ENCODE measurements around the gene CYP1B1. TPM values are rescaled to one million over a fixed set of nuclear protein-coding genes. Genes with fewer than 3 reads are reported as not detected.

Gene CYP1B1
- total and polyA plus RNA-seq, 5 donors = 10.1 to 142 (median 46.5) TPM

GRCh38 chr2:38057651-38058410 lies 18.1 kb downstream of the CYP1B1 start:
- Histone ChIP-seq H3K9me3 (ENCODE audit: control insufficient read depth, low read length) (no peaks in the 10 kb centered on the region), H3K27ac (ENCODE audit: low read length) (no peak overlapping the region), H3K27me3 (ENCODE audit: control insufficient read depth, insufficient read depth) (no peaks in the 10 kb centered on the region), H3K4me1 (ENCODE audit: control insufficient read depth, insufficient read depth, low read length) (no peaks in the 10 kb centered on the region), H3K4me3 (ENCODE audit: low read length) (no peak overlapping the region)
- no peak for ATAC-seq
- 69% methylated on average over 3 of the region's 3 CpGs for WGBS
- intact Hi-C loops (cut with DNase I) = no loop called here
- DNase-seq = no peak

- no peak overlapping the region for H3K27ac ChIP-seq (ENCODE audit: low read length)
- ATAC-seq (no peak), DNase-seq (no peak)
- 69% methylated on average over 3 of the region's 3 CpGs for WGBS
- H3K4me1 ChIP-seq (ENCODE audit: control insufficient read depth, insufficient read depth, low read length) = no peaks in the 10 kb centered on the region
- no peaks in the 10 kb centered on the region for H3K27me3 ChIP-seq (ENCODE audit: control insufficient read depth, insufficient read depth)
- H3K9me3 ChIP-seq (ENCODE audit: control insufficient read depth, low read length) = no peaks in the 10 kb centered on the region
- intact Hi-C loops (cut with DNase I) = no loop called here
- no peak overlapping the region for H3K4me3 ChIP-seq (ENCODE audit: low read length)
Observed at GRCh38 chr2:38056216-38056615, 19.7 kb downstream of the CYP1B1 start.

GRCh38 chr2:38045811-38046210 lies 30.1 kb downstream of the CYP1B1 start:
- intact Hi-C loops (cut with DNase I) = no loop called here
- no peaks in the 10 kb centered on the region for H3K4me1 ChIP-seq (ENCODE audit: control insufficient read depth, insufficient read depth, low read length)
- H3K27me3 ChIP-seq (ENCODE audit: control insufficient read depth, insufficient read depth) = no peaks in the 10 kb centered on the region
- DNase-seq (no peak), ATAC-seq (no peak)
- no peak overlapping the region for H3K4me3 ChIP-seq (ENCODE audit: low read length)
- no peaks in the 10 kb centered on the region for H3K9me3 ChIP-seq (ENCODE audit: control insufficient read depth, low read length)
- H3K27ac ChIP-seq (ENCODE audit: low read length) = no peak overlapping the region
- 93% methylated on average over 4 of the region's 4 CpGs for WGBS

- intact Hi-C loops (cut with DNase I) = no loop called here
- peak in 1 of 2 donors; percentile 74 for ATAC-seq
Observed at GRCh38 chr2:38039121-38039910, 36.6 kb downstream of the CYP1B1 start.

GRCh38 chr2:38038682-38039081 lies 37.3 kb downstream of the CYP1B1 start:
- no peaks in the 10 kb centered on the region for H3K27me3 ChIP-seq (ENCODE audit: control insufficient read depth, insufficient read depth)
- ATAC-seq (peak; percentile 44 to 63), DNase-seq (peak in 2 of 3 donors; percentile 48 to 56)
- H3K27ac ChIP-seq (ENCODE audit: low read length) = no peak overlapping the region
- H3K4me3 ChIP-seq (ENCODE audit: low read length) = peak overlapping the region; percentile 2
- H3K4me1 ChIP-seq (ENCODE audit: control insufficient read depth, insufficient read depth, low read length) = no peaks in the 10 kb centered on the region
- intact Hi-C loops (cut with DNase I) = no loop called here
- 66% methylated on average over 5 of the region's 5 CpGs for WGBS
- H3K9me3 ChIP-seq (ENCODE audit: control insufficient read depth, low read length) = no peaks in the 10 kb centered on the region

More at GRCh38 chr2:38039121-38039910, 36.6 kb downstream of the CYP1B1 start:
- H3K27ac ChIP-seq (ENCODE audit: low read length) = no peak overlapping the region
- WGBS = 71% methylated on average over 9 of the region's 9 CpGs
- H3K4me3 ChIP-seq (ENCODE audit: low read length) = no peak overlapping the region
- H3K9me3 ChIP-seq (ENCODE audit: control insufficient read depth, low read length) = no peaks in the 10 kb centered on the region
- H3K27me3 ChIP-seq (ENCODE audit: control insufficient read depth, insufficient read depth) = no peaks in the 10 kb centered on the region
- no peaks in the 10 kb centered on the region for H3K4me1 ChIP-seq (ENCODE audit: control insufficient read depth, insufficient read depth, low read length)
- DNase-seq = peak in 1 of 3 donors; percentile 48

GRCh38 chr2:38037757-38038621 lies 38.0 kb downstream of the CYP1B1 start:
- DNase-seq (peak; percentile 54 to 86 (median 79)), ATAC-seq (peak; percentile 88 to 92)
- Histone ChIP-seq H3K4me3 (ENCODE audit: low read length) (peak overlapping the region; percentile 2), H3K27ac (ENCODE audit: low read length) (peak overlapping the region; percentile 44), H3K4me1 (ENCODE audit: control insufficient read depth, insufficient read depth, low read length) (no peaks in the 10 kb centered on the region), H3K9me3 (ENCODE audit: control insufficient read depth, low read length) (no peaks in the 10 kb centered on the region), H3K27me3 (ENCODE audit: control insufficient read depth, insufficient read depth) (no peaks in the 10 kb centered on the region)
- intact Hi-C loops (cut with DNase I) = no loop called here
- WGBS = 12% methylated on average over 38 of the region's 38 CpGs

GRCh38 chr2:38037325-38037724 lies 38.6 kb downstream of the CYP1B1 start:
- ATAC-seq (no peak), DNase-seq (no peak)
- no peak overlapping the region for H3K4me3 ChIP-seq (ENCODE audit: low read length)
- H3K27ac ChIP-seq (ENCODE audit: low read length) = no peak overlapping the region
- H3K27me3 ChIP-seq (ENCODE audit: control insufficient read depth, insufficient read depth) = no peaks in the 10 kb centered on the region
- no peaks in the 10 kb centered on the region for H3K9me3 ChIP-seq (ENCODE audit: control insufficient read depth, low read length)
- intact Hi-C loops (cut with DNase I) = no loop called here
- WGBS = 78% methylated on average over 4 of the region's 4 CpGs
- H3K4me1 ChIP-seq (ENCODE audit: control insufficient read depth, insufficient read depth, low read length) = no peaks in the 10 kb centered on the region

- DNase-seq (no peak), ATAC-seq (no peak)
- WGBS = 82% methylated on average over 7 of the region's 7 CpGs
- no peak overlapping the region for H3K27ac ChIP-seq (ENCODE audit: low read length)
- H3K9me3 ChIP-seq (ENCODE audit: control insufficient read depth, low read length) = no peaks in the 10 kb centered on the region
- H3K27me3 ChIP-seq (ENCODE audit: control insufficient read depth, insufficient read depth) = no peaks in the 10 kb centered on the region
- intact Hi-C loops (cut with DNase I) = no loop called here
- H3K4me3 ChIP-seq (ENCODE audit: low read length) = no peak overlapping the region
- no peaks in the 10 kb centered on the region for H3K4me1 ChIP-seq (ENCODE audit: control insufficient read depth, insufficient read depth, low read length)
Observed at GRCh38 chr2:38035968-38036367, 40.0 kb downstream of the CYP1B1 start.

- no peaks in the 10 kb centered on the region for H3K27me3 ChIP-seq (ENCODE audit: control insufficient read depth, insufficient read depth)
- no peak overlapping the region for H3K4me3 ChIP-seq (ENCODE audit: low read length)
- DNase-seq = no peak
- no peaks in the 10 kb centered on the region for H3K4me1 ChIP-seq (ENCODE audit: control insufficient read depth, insufficient read depth, low read length)
- 44% methylated on average over 2 of the region's 2 CpGs for WGBS
- H3K27ac ChIP-seq (ENCODE audit: low read length) = no peak overlapping the region
- intact Hi-C loops (cut with DNase I) = no loop called here
- ATAC-seq = no peak
- no peaks in the 10 kb centered on the region for H3K9me3 ChIP-seq (ENCODE audit: control insufficient read depth, low read length)
Observed at GRCh38 chr2:38033646-38034045, 42.3 kb downstream of the CYP1B1 start.

- DNase-seq (no peak), ATAC-seq (no peak)
- H3K4me3 ChIP-seq (ENCODE audit: low read length) = no peak overlapping the region
- intact Hi-C loops (cut with DNase I) = no loop called here
- 93% methylated on average over 2 of the region's 2 CpGs for WGBS
- no peaks in the 10 kb centered on the region for H3K27me3 ChIP-seq (ENCODE audit: control insufficient read depth, insufficient read depth)
- H3K4me1 ChIP-seq (ENCODE audit: control insufficient read depth, insufficient read depth, low read length) = no peaks in the 10 kb centered on the region
- no peaks in the 10 kb centered on the region for H3K9me3 ChIP-seq (ENCODE audit: control insufficient read depth, low read length)
- no peak overlapping the region for H3K27ac ChIP-seq (ENCODE audit: low read length)
Observed at GRCh38 chr2:38032946-38033345, 43.0 kb downstream of the CYP1B1 start.
